Neural crest cell (in vitro differentiated cells): Measurements from ENCODE around the gene GLCCI1. TPM values are rescaled to one million over a fixed set of nuclear protein-coding genes. Genes with fewer than 3 reads are reported as not detected.

Experiments
- DNase-seq: peaks from one replicate; pipeline ENCODE4 v3.0.0; 2021; ENCODE audit warnings: low read depth, mixed read lengths, low spot score
- H3K27ac Mint-ChIP-seq: one replicate; pipeline ENCODE4 v1.8.0; 2021; ENCODE audit warnings: mild to moderate bottlenecking, mixed read lengths; ENCODE audit not compliant: unreplicated experiment
- H3K27me3 Mint-ChIP-seq: 2 replicates; pipeline ENCODE4 v1.8.0; 2021; ENCODE audit warnings: low read depth, mild to moderate bottlenecking, mixed read lengths
- H3K36me3 Mint-ChIP-seq: 2 replicates; pipeline ENCODE4 v1.8.0; 2021; ENCODE audit warnings: low read depth, mild to moderate bottlenecking, mixed read lengths
- H3K4me1 Mint-ChIP-seq: 2 replicates; pipeline ENCODE4 v1.8.0; 2021; ENCODE audit warnings: mixed read lengths
- H3K4me3 Mint-ChIP-seq: one replicate; pipeline ENCODE4 v1.8.0; 2021; ENCODE audit warnings: mild to moderate bottlenecking, mixed read lengths
- H3K9me3 Mint-ChIP-seq: 2 replicates; pipeline ENCODE4 v1.8.0; 2021; ENCODE audit warnings: mixed read lengths
- CTCF ChIP-seq: fragments of 200-600 bp; sonication (generic); conservative IDR thresholded peaks from 2 replicates; pipeline ENCODE4 v1.5.0; 2021; ENCODE audit warnings: antibody characterized with exemption, mild to moderate bottlenecking
- total RNA-seq: library from RNA; stranded (reverse); gene quantifications from 2 replicates; pipeline ENCODE4 v1.2.1, GENCODE V29; 2021

The GLCCI1 gene
- total RNA-seq, 1 donor from 2014 or later: 29.2 TPM

GRCh38 chr7:8103282-8103681 lies 134.7 kb downstream of the GLCCI1 start:
- no peak overlapping the region for H3K4me3 Mint-ChIP-seq
- no peak for TF ChIP-seq CTCF
- H3K9me3 Mint-ChIP-seq: peaks cover 11% of the 10 kb centered on the region
- H3K27me3 Mint-ChIP-seq: no peaks in the 10 kb centered on the region
- H3K27ac Mint-ChIP-seq: no peak overlapping the region
- no peak for DNase-seq
- no peaks in the 10 kb centered on the region for H3K4me1 Mint-ChIP-seq
- H3K36me3 Mint-ChIP-seq: peaks cover 16% of the 10 kb centered on the region

GRCh38 chr7:8105449-8106095 lies 137.0 kb downstream of the GLCCI1 start:
- DNase-seq: no peak
- Mint-ChIP-seq H3K36me3 (peaks cover 7% of the 10 kb centered on the region), H3K27ac (no peak overlapping the region), H3K4me1 (no peaks in the 10 kb centered on the region), H3K9me3 (peaks cover 6% of the 10 kb centered on the region), H3K4me3 (no peak overlapping the region), H3K27me3 (no peaks in the 10 kb centered on the region)
- TF ChIP-seq CTCF: no peak

GRCh38 chr7:8109196-8110022 lies 140.8 kb downstream of the GLCCI1 start:
- peaks cover 2% of the 10 kb centered on the region for H3K9me3 Mint-ChIP-seq
- no peaks in the 10 kb centered on the region for H3K4me1 Mint-ChIP-seq

GRCh38 chr7:8111282-8111960 lies 142.8 kb downstream of the GLCCI1 start:
- H3K9me3 Mint-ChIP-seq: peaks cover 2% of the 10 kb centered on the region
- H3K4me1 Mint-ChIP-seq: no peaks in the 10 kb centered on the region
- H3K27ac Mint-ChIP-seq: no peak overlapping the region
- H3K27me3 Mint-ChIP-seq: no peaks in the 10 kb centered on the region
- no peak for TF ChIP-seq CTCF
- DNase-seq: no peak
- no peaks in the 10 kb centered on the region for H3K36me3 Mint-ChIP-seq
- H3K4me3 Mint-ChIP-seq: no peak overlapping the region

More at GRCh38 chr7:8109196-8110022, 140.8 kb downstream of the GLCCI1 start:
- no peak for DNase-seq
- Mint-ChIP-seq H3K36me3 (no peaks in the 10 kb centered on the region), H3K4me3 (no peak overlapping the region), H3K27me3 (no peaks in the 10 kb centered on the region), H3K27ac (no peak overlapping the region)
- no peak for TF ChIP-seq CTCF

- no peaks in the 10 kb centered on the region for H3K27me3 Mint-ChIP-seq
- TF ChIP-seq CTCF: no peak
Observed at GRCh38 chr7:8112685-8113084, 144.1 kb downstream of the GLCCI1 start.

More at GRCh38 chr7:8112685-8113084, 144.1 kb downstream of the GLCCI1 start:
- H3K36me3 Mint-ChIP-seq: no peaks in the 10 kb centered on the region
- peaks cover 2% of the 10 kb centered on the region for H3K9me3 Mint-ChIP-seq
- H3K4me3 Mint-ChIP-seq: no peak overlapping the region
- H3K27ac Mint-ChIP-seq: no peak overlapping the region
- H3K4me1 Mint-ChIP-seq: no peaks in the 10 kb centered on the region
- DNase-seq: no peak
